GM21576 (cell line): Measurements from ENCODE around the gene EIF4E2.

ENCODE experiments used
- ATAC-seq: cut with Tn5 transposase; IDR thresholded peaks from one replicate; pipeline ENCODE4 v1.9.1; 2021; ENCODE audit warnings: mild to moderate bottlenecking, moderate library complexity; ENCODE audit not compliant: unreplicated experiment

The EIF4E2 gene

GRCh38 chr2:232537079-232537478, 13.4 kb upstream of the EIF4E2 start:
- no peak for ATAC-seq

- no peak for ATAC-seq
Measured at GRCh38 chr2:232537499-232537898, 13.0 kb upstream of the EIF4E2 start.

- no peak for ATAC-seq
Measured at GRCh38 chr2:232538671-232539070, 11.8 kb upstream of the EIF4E2 start.

GRCh38 chr2:232539298-232540231, 10.9 kb upstream of the EIF4E2 start, which contains the start of gene CHRNG:
TSS of gene CHRNG (plus strand) at chr2:232539692. CDS start at chr2:232539748, 56 bp downstream.
- no peak for ATAC-seq

- ATAC-seq: no peak
Measured at GRCh38 chr2:232540441-232541041, 9.9 kb upstream of the EIF4E2 start.

- no peak for ATAC-seq
Measured at GRCh38 chr2:232541195-232541960, 9.1 kb upstream of the EIF4E2 start.

- no peak for ATAC-seq
Measured at GRCh38 chr2:232541961-232542714, 8.4 kb upstream of the EIF4E2 start.

- no peak for ATAC-seq
Measured at GRCh38 chr2:232542715-232543467, 7.6 kb upstream of the EIF4E2 start.

- ATAC-seq: no peak
Measured at GRCh38 chr2:232543491-232543890, 7.0 kb upstream of the EIF4E2 start.

GRCh38 chr2:232543928-232544631, 6.4 kb upstream of the EIF4E2 start:
- no peak for ATAC-seq

- ATAC-seq: no peak
Measured at GRCh38 chr2:232544674-232545073, 5.8 kb upstream of the EIF4E2 start.

- no peak for ATAC-seq
Measured at GRCh38 chr2:232545511-232546375, 4.7 kb upstream of the EIF4E2 start.

- no peak for ATAC-seq
Measured at GRCh38 chr2:232547991-232548390, 2.5 kb upstream of the EIF4E2 start.

- no peak for ATAC-seq
Measured at GRCh38 chr2:232549655-232550353, 685 bp upstream of the EIF4E2 start.

- ATAC-seq: no peak
Measured at GRCh38 chr2:232551250-232551638, 755 bp downstream of the EIF4E2 start.

GRCh38 chr2:232551776-232552175, 1.3 kb downstream of the EIF4E2 start:
- no peak for ATAC-seq

- no peak for ATAC-seq
Measured at GRCh38 chr2:232556426-232556825, 5.9 kb downstream of the EIF4E2 start.
